ENCODE data around the gene TSPAN18. TPM values are rescaled to one million over a fixed set of nuclear protein-coding genes. Genes with fewer than 3 reads are reported as not detected.

The TSPAN18 gene
- total RNA-seq, 1 donor from 2014 or later: 31.7 TPM

- no peaks in the 10 kb centered on the region for H3K9me3 Mint-ChIP-seq (ENCODE audit: unreplicated experiment)
- no peak overlapping the region for H3K27ac Mint-ChIP-seq (ENCODE audit: unreplicated experiment)
- no peaks in the 10 kb centered on the region for H3K79me2 ChIP-seq (ENCODE audit: insufficient read depth, low read length)
- H3K4me3 ChIP-seq (ENCODE audit: insufficient read depth, low read depth, low read length): no peak overlapping the region
- TF ChIP-seq CTCF (IDR thresholded peaks at IDR 0.05; ENCODE audit: insufficient read depth, low read depth, low read length) (no peak), EZH2 (IDR thresholded peaks at IDR 0.05; ENCODE audit: insufficient read depth, low read length) (no peak)
- H3K27ac ChIP-seq (ENCODE audit: low read depth, low read length): no peak overlapping the region
- H3K4me2 ChIP-seq (ENCODE audit: low read length): no peak overlapping the region
- H3K4me3 Mint-ChIP-seq (ENCODE audit: unreplicated experiment): no peak overlapping the region
- FAIRE-seq (no peak), DNase-seq (ENCODE audit: low read depth) (no peak)
- peaks cover 22% of the 10 kb centered on the region for H3K27me3 ChIP-seq (ENCODE audit: insufficient read depth, low read length)
- H2AFZ ChIP-seq (ENCODE audit: low read depth, low read length): no peak overlapping the region
- H3K9ac ChIP-seq (ENCODE audit: low read length): no peak overlapping the region
- H3K27me3 Mint-ChIP-seq (ENCODE audit: low read depth, unreplicated experiment): peaks cover 43% of the 10 kb centered on the region
- peaks cover 2% of the 10 kb centered on the region for H3K4me1 Mint-ChIP-seq (ENCODE audit: low read depth, unreplicated experiment)
- H3K36me3 ChIP-seq (ENCODE audit: insufficient read depth, low read length): no peaks in the 10 kb centered on the region
- no peaks in the 10 kb centered on the region for H4K20me1 ChIP-seq (ENCODE audit: insufficient read depth, low read length)
- H3K4me1 ChIP-seq (ENCODE audit: insufficient read depth, low read length): no peaks in the 10 kb centered on the region
- H3K9me3 ChIP-seq (ENCODE audit: insufficient read depth, low read depth, low read length): no peaks in the 10 kb centered on the region
- no peaks in the 10 kb centered on the region for H3K36me3 Mint-ChIP-seq (ENCODE audit: low read depth, unreplicated experiment)
Measured at GRCh38 chr11:44970293-44970692, 243.5 kb downstream of the TSPAN18 start.

GRCh38 chr11:44971185-44971584, 244.4 kb downstream of the TSPAN18 start:
- DNase-seq (ENCODE audit: low read depth): no peak
- TF ChIP-seq EZH2 (IDR thresholded peaks at IDR 0.05; ENCODE audit: insufficient read depth, low read length): no peak
- no peak for TF ChIP-seq CTCF (IDR thresholded peaks at IDR 0.05; ENCODE audit: insufficient read depth, low read depth, low read length)
- Mint-ChIP-seq H3K27ac (ENCODE audit: unreplicated experiment) (no peak overlapping the region), H3K36me3 (ENCODE audit: low read depth, unreplicated experiment) (no peaks in the 10 kb centered on the region), H3K4me1 (ENCODE audit: low read depth, unreplicated experiment) (peaks cover 2% of the 10 kb centered on the region), H3K27me3 (ENCODE audit: low read depth, unreplicated experiment) (peaks cover 44% of the 10 kb centered on the region), H3K4me3 (ENCODE audit: unreplicated experiment) (no peak overlapping the region), H3K9me3 (ENCODE audit: unreplicated experiment) (no peaks in the 10 kb centered on the region)
- Histone ChIP-seq H3K4me2 (ENCODE audit: low read length) (no peak overlapping the region), H3K9me3 (ENCODE audit: insufficient read depth, low read depth, low read length) (no peaks in the 10 kb centered on the region), H4K20me1 (ENCODE audit: insufficient read depth, low read length) (no peaks in the 10 kb centered on the region), H2AFZ (ENCODE audit: low read depth, low read length) (no peak overlapping the region), H3K79me2 (ENCODE audit: insufficient read depth, low read length) (no peaks in the 10 kb centered on the region), H3K27ac (ENCODE audit: low read depth, low read length) (no peak overlapping the region), H3K4me1 (ENCODE audit: insufficient read depth, low read length) (no peaks in the 10 kb centered on the region), H3K27me3 (ENCODE audit: insufficient read depth, low read length) (peaks cover 22% of the 10 kb centered on the region), H3K9ac (ENCODE audit: low read length) (no peak overlapping the region), H3K4me3 (ENCODE audit: insufficient read depth, low read depth, low read length) (no peak overlapping the region), H3K36me3 (ENCODE audit: insufficient read depth, low read length) (no peaks in the 10 kb centered on the region)
- no peak for FAIRE-seq

- Histone ChIP-seq H3K27me3 (ENCODE audit: insufficient read depth, low read length) (peaks cover 25% of the 10 kb centered on the region), H4K20me1 (ENCODE audit: insufficient read depth, low read length) (no peaks in the 10 kb centered on the region), H3K4me2 (ENCODE audit: low read length) (no peak overlapping the region), H2AFZ (ENCODE audit: low read depth, low read length) (no peak overlapping the region), H3K9me3 (ENCODE audit: insufficient read depth, low read depth, low read length) (no peaks in the 10 kb centered on the region), H3K4me3 (ENCODE audit: insufficient read depth, low read depth, low read length) (no peak overlapping the region), H3K4me1 (ENCODE audit: insufficient read depth, low read length) (no peaks in the 10 kb centered on the region), H3K27ac (ENCODE audit: low read depth, low read length) (no peak overlapping the region), H3K9ac (ENCODE audit: low read length) (no peak overlapping the region), H3K36me3 (ENCODE audit: insufficient read depth, low read length) (no peaks in the 10 kb centered on the region), H3K79me2 (ENCODE audit: insufficient read depth, low read length) (no peaks in the 10 kb centered on the region)
- TF ChIP-seq CTCF (IDR thresholded peaks at IDR 0.05; ENCODE audit: insufficient read depth, low read depth, low read length): no peak
- TF ChIP-seq EZH2 (IDR thresholded peaks at IDR 0.05; ENCODE audit: insufficient read depth, low read length): no peak
- no peaks in the 10 kb centered on the region for H3K36me3 Mint-ChIP-seq (ENCODE audit: low read depth, unreplicated experiment)
- no peak overlapping the region for H3K27ac Mint-ChIP-seq (ENCODE audit: unreplicated experiment)
- H3K4me1 Mint-ChIP-seq (ENCODE audit: low read depth, unreplicated experiment): peaks cover 11% of the 10 kb centered on the region
- peaks cover 36% of the 10 kb centered on the region for H3K27me3 Mint-ChIP-seq (ENCODE audit: low read depth, unreplicated experiment)
- no peaks in the 10 kb centered on the region for H3K9me3 Mint-ChIP-seq (ENCODE audit: unreplicated experiment)
- FAIRE-seq (no peak), DNase-seq (ENCODE audit: low read depth) (no peak)
- H3K4me3 Mint-ChIP-seq (ENCODE audit: unreplicated experiment): no peak overlapping the region
Measured at GRCh38 chr11:44972746-44973435, 246.1 kb downstream of the TSPAN18 start.
